Body of pancreas (tissue), 4 donors: ENCODE measurements around the gene OR56A3.

ENCODE experiments used
- CTCF ChIP-seq, 7 experiments: fragments of 450-650 bp in 4 of 7; fragments of 200-600 bp in 3 of 7; sonication (generic) in 3 of 7; IDR thresholded peaks; one replicate each; pipeline ENCODE4 v1.5.1; 2016 to 2019; ENCODE audit warnings: antibody characterized with exemption in 7 of 7
- POLR2A ChIP-seq, 3 donors: fragments of 450-650 bp; IDR thresholded peaks; one replicate each; pipeline ENCODE4 v1.6.1; 2016; ENCODE audit warnings: antibody characterized with exemption in 3 of 3, mild to moderate bottlenecking in 2 of 3

- no peak for TF ChIP-seq POLR2A (IDR thresholded peaks at IDR 0.05)
- TF ChIP-seq CTCF (IDR thresholded peaks at IDR 0.05), result no peak
These were observed 31.5 kb downstream of the OR56A3 start for GRCh38 chr11:5973530-5973929.
